EL (cell line): ENCODE measurements around the gene PHPT1.

Source experiments
- DNase-seq: peaks from one replicate; pipeline ENCODE4 v3.0.0-alpha.2; 2016

Gene PHPT1

GRCh38 chr9:136890661-136891060 lies 41.5 kb downstream of the PHPT1 start:
- DNase-seq, result no peak

- no peak for DNase-seq
Observed at GRCh38 chr9:136896027-136896426, 46.8 kb downstream of the PHPT1 start.

- DNase-seq, result no peak
Observed at GRCh38 chr9:136898483-136899100, 49.4 kb downstream of the PHPT1 start.

GRCh38 chr9:136899196-136899595 lies 50.0 kb downstream of the PHPT1 start:
- DNase-seq, result no peak

GRCh38 chr9:136900556-136900955 lies 51.3 kb downstream of the PHPT1 start:
- no peak for DNase-seq
